Activated CD4-positive, alpha-beta memory T cell treated with anti-CD3 and anti-CD28 coated beads for 36 hours (primary cell): ENCODE data around the gene LUC7L2. TPM values are rescaled to one million over a fixed set of nuclear protein-coding genes. Genes with fewer than 3 reads are reported as not detected.
"Not testable (repeated sequence)": the region's sequence is repeated elsewhere in the genome, so short reads cannot be mapped to it uniquely, and the experiment has no call there.

Experiments used
- CTCF ChIA-PET: fragments of 350-600 bp; sonication (Branson Sonifier 250); formaldehyde crosslinking; loops from one replicate; lab custom pipeline; 2021; ENCODE audit warnings: antibody characterized with exemption, inconsistent platforms; lab: Charles Lee
- POLR2A ChIA-PET: fragments of 350-600 bp; sonication (Branson Sonifier 250); formaldehyde crosslinking; loops from one replicate; lab custom pipeline; 2021; ENCODE audit warnings: antibody characterized with exemption; lab: Charles Lee
- DNase-seq: peaks from one replicate; pipeline ENCODE4 v3.0.0-alpha.2; 2020
- H3K27ac Mint-ChIP-seq: one replicate; pipeline ENCODE4 v1.8.0; 2021; ENCODE audit warnings: mixed read lengths
- H3K27me3 Mint-ChIP-seq: one replicate; pipeline ENCODE4 v1.8.0; 2021; ENCODE audit warnings: mixed read lengths
- H3K36me3 Mint-ChIP-seq: one replicate; pipeline ENCODE4 v1.8.0; 2021; ENCODE audit warnings: mixed read lengths
- H3K4me1 Mint-ChIP-seq: one replicate; pipeline ENCODE4 v1.8.0; 2021; ENCODE audit warnings: low read depth, mixed read lengths
- H3K4me3 Mint-ChIP-seq: one replicate; pipeline ENCODE4 v1.8.0; 2021; ENCODE audit warnings: mild to moderate bottlenecking, mixed read lengths
- H3K9me3 Mint-ChIP-seq: one replicate; pipeline ENCODE4 v1.8.0; 2021; ENCODE audit warnings: mixed read lengths
- intact Hi-C: fragments of 100-400 bp; cut with micrococcal nuclease; formaldehyde crosslinking; loops from one replicate; pipeline ENCODE4 v1.15.1; 2023
- total RNA-seq, 2 experiments: library from RNA; stranded (reverse); gene quantifications; one replicate each; pipeline ENCODE4 v1.2.3, GENCODE V29; 2021

The LUC7L2 gene, protein sequence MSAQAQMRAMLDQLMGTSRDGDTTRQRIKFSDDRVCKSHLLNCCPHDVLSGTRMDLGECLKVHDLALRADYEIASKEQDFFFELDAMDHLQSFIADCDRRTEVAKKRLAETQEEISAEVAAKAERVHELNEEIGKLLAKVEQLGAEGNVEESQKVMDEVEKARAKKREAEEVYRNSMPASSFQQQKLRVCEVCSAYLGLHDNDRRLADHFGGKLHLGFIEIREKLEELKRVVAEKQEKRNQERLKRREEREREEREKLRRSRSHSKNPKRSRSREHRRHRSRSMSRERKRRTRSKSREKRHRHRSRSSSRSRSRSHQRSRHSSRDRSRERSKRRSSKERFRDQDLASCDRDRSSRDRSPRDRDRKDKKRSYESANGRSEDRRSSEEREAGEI
- 100 to 1,000 TPM; 105 to 114 TPM for total RNA-seq

DNA sequence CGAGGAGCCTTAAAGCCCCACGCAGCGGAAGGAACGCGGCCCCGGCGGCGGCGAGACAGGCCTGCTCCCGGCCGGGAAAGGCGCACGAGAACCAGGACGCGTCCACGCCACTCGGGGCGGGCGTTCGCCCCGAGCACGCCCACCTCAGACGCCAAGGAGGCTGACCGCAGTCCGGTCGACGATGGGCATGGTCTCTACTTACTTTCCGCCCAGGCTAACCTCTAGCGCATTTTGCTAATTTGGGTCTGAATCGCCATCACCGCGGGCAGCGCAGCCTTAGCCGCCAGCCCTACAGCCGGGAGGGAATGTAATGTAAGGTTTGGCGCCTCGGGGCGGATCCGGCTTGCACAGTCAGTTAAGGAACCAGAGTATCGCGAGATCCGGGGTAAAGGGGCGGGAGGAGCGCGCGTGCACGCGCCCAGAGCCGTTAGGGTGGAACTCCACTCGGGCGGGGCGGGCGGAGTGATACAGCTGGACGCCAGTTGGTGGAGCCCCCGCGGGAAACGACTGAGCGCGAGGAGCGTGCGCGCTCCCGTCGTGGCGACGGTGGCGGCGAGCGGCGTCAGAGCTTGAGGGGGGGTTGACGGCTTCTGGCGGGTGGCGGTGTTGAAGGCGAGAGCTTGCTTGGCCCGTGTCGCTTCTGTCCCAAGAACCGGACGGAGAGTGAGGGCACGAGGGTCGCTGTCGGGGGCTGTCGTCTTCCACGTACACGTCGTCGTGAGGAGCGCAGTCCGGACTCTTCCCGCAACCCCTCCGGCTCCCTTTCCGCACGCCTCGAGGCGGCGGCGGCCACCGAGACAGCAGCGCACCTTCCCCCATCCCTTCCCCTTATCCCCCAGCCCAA, at the start of gene LUC7L2:
LUC7L2 (plus strand) TSS at position 529 of the 844 bp plus-strand sequence. CDS start 368 bp downstream, outside the sequence.
- peak within 1 kb of the TSS; percentile 97 for H3K4me3 Mint-ChIP-seq
- H3K27me3 Mint-ChIP-seq = no peaks in the 10 kb centered on the region
- H3K36me3 Mint-ChIP-seq = peaks cover 29% of the 10 kb centered on the region
- CTCF ChIA-PET = interaction anchor here (0.5 to 1.9 kb wide), 4 partner anchors 19 to 966 kb away, joined by 3 to 11 read pairs (median 4); no protein-coding TSS in a partner anchor
- POLR2A ChIA-PET = interaction anchor here (0.5 to 3.5 kb wide), 13 partner anchors 8 to 1117 kb away, joined by 3 to 29 read pairs (median 5); partner anchors contain the start of gene FMC1
- H3K27ac Mint-ChIP-seq = peak within 1 kb of the TSS; percentile 99
- intact Hi-C loops = loop anchor here (1.0 to 10.0 kb wide), 4 partner anchors 19 to 818 kb away; partner anchors contain the start of genes HIPK2, KDM7A and UBN2
- H3K9me3 Mint-ChIP-seq = no peaks in the 10 kb centered on the region
- H3K4me1 Mint-ChIP-seq = peaks cover 40% of the 10 kb centered on the region
- peak; percentile 100 for DNase-seq

DNA sequence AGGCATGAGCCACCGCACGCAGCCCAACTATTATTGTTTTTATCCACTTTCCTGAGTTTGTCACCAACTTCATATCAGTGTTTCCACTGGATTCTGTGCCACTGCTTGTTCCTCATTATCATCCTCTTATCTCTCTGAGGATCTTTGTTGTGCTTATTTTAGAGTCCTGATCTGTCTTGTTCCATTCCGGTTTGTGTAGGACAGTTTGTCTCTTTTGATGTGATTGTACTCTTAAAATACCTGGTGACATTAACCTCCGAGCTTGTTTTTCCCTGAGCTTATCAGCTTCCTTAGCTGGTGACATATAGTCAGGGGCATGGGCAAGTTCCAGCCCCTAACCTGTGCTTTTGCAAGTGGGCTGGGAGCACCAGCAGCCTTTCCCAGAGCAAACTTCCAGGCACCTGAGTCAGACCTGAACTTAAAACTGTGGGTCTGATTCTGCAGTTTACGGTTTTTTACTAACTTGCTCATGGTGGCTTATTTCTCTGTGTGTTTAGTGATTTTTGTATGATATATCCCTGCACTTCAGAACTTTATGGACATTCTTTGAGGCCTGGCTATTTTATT, 41.7 kb upstream of the LUC7L2 start:
- H3K9me3 Mint-ChIP-seq = no peaks in the 10 kb centered on the region
- peaks cover 1% of the 10 kb centered on the region for H3K27me3 Mint-ChIP-seq
- H3K4me3 Mint-ChIP-seq = no peak overlapping the region
- no peaks in the 10 kb centered on the region for H3K4me1 Mint-ChIP-seq
- intact Hi-C loops = no loop called here
- no peak overlapping the region for H3K27ac Mint-ChIP-seq
- DNase-seq = no peak
- POLR2A ChIA-PET = no interaction called here
- no peaks in the 10 kb centered on the region for H3K36me3 Mint-ChIP-seq
- CTCF ChIA-PET = interaction anchor here (0.7 kb wide), 1 partner anchor 116 kb away, joined by 3 read pairs; no protein-coding TSS in a partner anchor

DNA sequence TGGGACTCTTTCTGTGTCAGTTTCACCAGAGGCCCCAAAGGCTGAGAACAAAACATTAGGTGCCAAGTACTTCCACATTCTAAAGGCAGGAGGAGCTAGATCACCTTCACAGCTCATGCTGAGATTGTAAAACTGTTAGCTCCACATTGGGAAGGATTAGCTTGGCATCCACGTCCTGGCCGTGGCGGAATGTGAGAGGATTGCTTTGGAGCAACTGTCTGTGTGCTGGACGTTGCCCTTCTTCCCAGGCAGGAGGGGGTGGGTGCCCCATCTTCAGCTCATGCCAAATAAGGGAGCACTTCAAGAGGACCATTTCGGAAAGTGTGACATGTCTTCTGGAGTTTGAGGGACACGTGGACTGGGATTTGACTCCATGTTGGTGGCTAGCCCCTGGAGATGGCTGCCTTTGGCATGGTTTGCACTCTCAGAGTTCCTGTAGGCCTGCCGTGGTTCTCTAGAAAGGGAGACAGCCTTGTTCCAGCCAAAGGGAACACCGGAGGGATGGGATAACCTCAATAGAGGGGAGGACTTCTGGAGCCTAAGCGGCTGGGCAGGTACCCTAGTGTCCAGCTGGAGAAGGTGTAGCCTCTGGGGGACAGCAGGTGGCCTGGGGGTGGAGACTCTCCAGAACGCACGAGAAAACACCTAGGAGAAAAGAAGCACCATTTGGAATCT, 38.5 kb upstream of the LUC7L2 start:
- no peaks in the 10 kb centered on the region for H3K36me3 Mint-ChIP-seq
- H3K27me3 Mint-ChIP-seq = peaks cover 1% of the 10 kb centered on the region
- intact Hi-C loops = no loop called here
- H3K4me3 Mint-ChIP-seq = no peak overlapping the region
- H3K4me1 Mint-ChIP-seq = no peaks in the 10 kb centered on the region
- no peak for DNase-seq
- H3K9me3 Mint-ChIP-seq = no peaks in the 10 kb centered on the region
- POLR2A ChIA-PET = no interaction called here
- CTCF ChIA-PET = interaction anchor here (0.7 kb wide), 1 partner anchor 42 kb away, joined by 4 read pairs; no protein-coding TSS in a partner anchor
- H3K27ac Mint-ChIP-seq = no peak overlapping the region

DNA sequence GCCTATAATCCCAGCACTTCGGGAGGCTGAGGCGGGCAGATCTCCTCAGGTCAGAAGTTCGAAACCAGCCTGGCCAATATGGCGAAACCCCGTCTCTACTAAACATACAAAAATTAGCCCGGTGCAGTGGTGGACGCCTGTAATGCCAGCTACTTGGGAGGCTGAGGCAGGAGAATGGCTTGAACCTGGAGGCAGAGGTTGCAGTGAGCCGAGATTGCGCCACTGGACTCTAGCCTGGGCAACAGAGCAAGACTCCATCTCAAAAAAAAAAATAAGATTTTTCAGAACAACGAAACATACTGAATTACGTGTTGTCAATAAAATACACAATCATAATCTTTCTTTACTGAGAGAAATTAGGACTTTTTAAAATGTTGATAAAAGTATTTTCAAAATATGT, 35.0 kb upstream of the LUC7L2 start:
- POLR2A ChIA-PET, CTCF ChIA-PET, H3K27ac Mint-ChIP-seq, DNase-seq, H3K27me3 Mint-ChIP-seq, H3K9me3 Mint-ChIP-seq, H3K36me3 Mint-ChIP-seq, intact Hi-C loops, H3K4me1 Mint-ChIP-seq, H3K4me3 Mint-ChIP-seq: not testable (repeated sequence)

DNA sequence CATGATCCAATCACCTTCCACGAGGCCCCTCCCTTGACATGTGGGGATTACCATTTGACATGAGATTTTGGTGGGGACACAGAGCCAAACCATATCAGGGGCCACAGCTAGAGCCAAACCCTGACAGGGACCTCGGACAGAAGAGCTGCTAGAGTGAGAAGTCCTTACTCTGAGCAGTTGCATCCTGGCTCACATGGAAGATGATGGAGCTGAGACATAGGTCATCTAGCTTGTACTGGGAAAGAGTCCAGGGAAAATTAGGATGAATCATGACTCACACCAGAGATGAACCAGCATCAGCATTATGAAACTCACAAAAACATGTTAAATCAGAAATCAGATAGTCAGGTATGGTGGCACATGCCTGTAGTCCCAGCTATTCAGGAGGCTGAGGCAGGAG, 31.3 kb upstream of the LUC7L2 start:
- no peak overlapping the region for H3K4me3 Mint-ChIP-seq
- no peak overlapping the region for H3K27ac Mint-ChIP-seq
- no peak for DNase-seq
- peaks cover 16% of the 10 kb centered on the region for H3K4me1 Mint-ChIP-seq
- ChIA-PET CTCF (interaction anchor here (0.6 to 0.8 kb wide), 2 partner anchors 8 to 11 kb away, joined by 3 to 4 read pairs; no protein-coding TSS in a partner anchor), POLR2A (no interaction called here)
- H3K27me3 Mint-ChIP-seq = no peaks in the 10 kb centered on the region
- H3K9me3 Mint-ChIP-seq = no peaks in the 10 kb centered on the region
- intact Hi-C loops = no loop called here
- no peaks in the 10 kb centered on the region for H3K36me3 Mint-ChIP-seq

DNA sequence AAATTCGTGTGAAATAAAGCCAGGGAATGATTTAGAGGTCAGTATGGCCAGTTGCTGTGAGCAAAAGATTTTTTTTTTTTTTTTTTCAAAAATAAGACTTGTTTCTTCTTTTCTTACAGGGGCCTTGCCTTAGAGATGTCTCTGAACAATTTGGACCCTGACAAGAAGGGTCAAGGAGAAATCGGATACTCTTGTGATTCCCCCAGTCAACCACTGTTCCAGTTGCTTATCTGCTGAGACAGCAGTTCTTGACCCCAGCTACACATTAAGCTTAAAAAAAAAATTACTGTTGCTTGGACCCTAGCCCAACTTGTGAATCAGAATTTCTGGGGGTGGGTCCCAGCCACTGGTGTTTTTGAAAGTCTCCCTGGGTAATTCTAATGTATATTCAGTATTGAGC, 30.6 kb upstream of the LUC7L2 start:
- POLR2A ChIA-PET = no interaction called here
- no peak for DNase-seq
- no peaks in the 10 kb centered on the region for H3K9me3 Mint-ChIP-seq
- H3K27ac Mint-ChIP-seq = no peak overlapping the region
- H3K4me1 Mint-ChIP-seq = peaks cover 16% of the 10 kb centered on the region
- CTCF ChIA-PET = interaction anchor here (0.6 kb wide), 1 partner anchor 10 kb away, joined by 3 read pairs; no protein-coding TSS in a partner anchor
- H3K36me3 Mint-ChIP-seq = no peaks in the 10 kb centered on the region
- no peak overlapping the region for H3K4me3 Mint-ChIP-seq
- intact Hi-C loops = no loop called here
- H3K27me3 Mint-ChIP-seq = no peaks in the 10 kb centered on the region

DNA sequence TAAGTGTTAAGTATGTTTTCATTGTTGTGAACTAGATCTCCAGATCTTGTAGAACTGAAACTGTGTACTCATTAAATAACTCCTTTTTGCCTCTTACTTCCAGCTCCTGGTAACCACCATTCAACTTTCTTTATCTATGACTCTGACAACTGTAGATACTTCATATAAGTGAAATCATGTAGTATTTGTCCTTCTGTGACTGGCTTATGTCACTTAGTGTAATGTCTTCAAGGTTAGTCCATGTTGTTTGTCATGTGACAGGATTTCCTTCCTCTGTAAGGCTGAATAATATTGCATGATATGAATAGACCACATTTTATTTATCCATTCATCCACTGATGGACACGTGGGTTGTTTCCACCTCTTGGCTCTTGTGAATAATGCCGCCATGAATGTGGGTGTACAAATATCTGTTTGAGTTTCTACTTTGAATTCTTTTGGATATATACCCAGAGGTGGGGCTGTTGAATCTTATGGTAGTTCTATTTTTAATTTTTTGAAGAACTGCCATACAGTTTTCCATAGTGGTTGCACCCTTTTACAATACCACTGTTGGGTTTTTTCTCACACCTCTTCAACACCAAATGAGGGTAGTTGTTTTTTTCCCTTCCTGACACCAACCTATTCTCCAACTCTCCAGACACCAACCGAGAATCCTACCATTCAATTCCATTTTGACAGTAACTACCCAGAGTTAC, 29.2 kb upstream of the LUC7L2 start:
- H3K27me3 Mint-ChIP-seq = no peaks in the 10 kb centered on the region
- no peaks in the 10 kb centered on the region for H3K9me3 Mint-ChIP-seq
- H3K36me3 Mint-ChIP-seq = no peaks in the 10 kb centered on the region
- POLR2A ChIA-PET = interaction anchor here (1.1 kb wide), 1 partner anchor 30 kb away, joined by 3 read pairs; the partner anchor contains the start of gene LUC7L2
- DNase-seq = no peak
- no peak overlapping the region for H3K4me3 Mint-ChIP-seq
- H3K4me1 Mint-ChIP-seq = peaks cover 16% of the 10 kb centered on the region
- intact Hi-C loops = loop anchor here (1.0 kb wide), 2 partner anchors 10 to 218 kb away; no protein-coding TSS in a partner anchor
- no peak overlapping the region for H3K27ac Mint-ChIP-seq
- CTCF ChIA-PET = interaction anchor here (0.9 kb wide), 1 partner anchor 10 kb away, joined by 4 read pairs; no protein-coding TSS in a partner anchor

DNA sequence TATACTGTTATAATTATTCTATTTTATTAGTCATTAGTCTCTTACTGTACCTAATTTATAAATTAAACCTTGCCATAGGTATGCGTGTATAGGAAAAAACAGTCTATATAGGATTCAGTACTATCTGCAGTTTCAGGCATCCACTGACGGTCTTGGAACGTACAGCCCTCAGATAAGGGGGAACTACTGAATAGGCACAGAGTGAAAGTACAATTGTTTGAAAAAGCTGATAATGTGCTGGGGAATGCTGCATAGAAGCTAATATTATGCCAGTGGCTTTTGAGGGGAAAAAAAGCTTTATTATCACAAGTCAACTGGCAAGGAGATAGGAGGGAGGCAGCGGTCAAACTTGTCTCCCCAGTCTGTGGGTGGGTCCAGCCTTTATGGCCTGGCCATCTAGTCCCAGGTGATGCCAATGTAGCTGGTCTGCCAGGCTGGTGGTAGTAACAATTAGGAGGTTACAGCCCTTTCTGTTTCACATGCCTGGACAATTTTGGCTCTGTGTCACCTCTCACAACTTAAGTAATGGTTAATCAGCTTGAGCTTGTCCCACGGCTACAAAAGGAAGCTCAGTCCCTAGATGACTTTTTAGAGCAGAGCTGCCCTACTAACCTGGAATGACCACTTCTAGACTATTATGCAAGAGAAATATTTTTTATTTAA, 26.9 kb upstream of the LUC7L2 start:
- Mint-ChIP-seq H3K9me3 (no peaks in the 10 kb centered on the region), H3K36me3 (no peaks in the 10 kb centered on the region), H3K4me1 (peaks cover 16% of the 10 kb centered on the region), H3K27me3 (no peaks in the 10 kb centered on the region), H3K4me3 (no peak overlapping the region), H3K27ac (no peak overlapping the region)
- no peak for DNase-seq
- CTCF ChIA-PET = interaction anchor here (0.6 kb wide), 1 partner anchor 49 kb away, joined by 3 read pairs; no protein-coding TSS in a partner anchor
- intact Hi-C loops = no loop called here
- POLR2A ChIA-PET = interaction anchor here (0.6 kb wide), 2 partner anchors 23 to 668 kb away, joined by 3 to 4 read pairs; no protein-coding TSS in a partner anchor

DNA sequence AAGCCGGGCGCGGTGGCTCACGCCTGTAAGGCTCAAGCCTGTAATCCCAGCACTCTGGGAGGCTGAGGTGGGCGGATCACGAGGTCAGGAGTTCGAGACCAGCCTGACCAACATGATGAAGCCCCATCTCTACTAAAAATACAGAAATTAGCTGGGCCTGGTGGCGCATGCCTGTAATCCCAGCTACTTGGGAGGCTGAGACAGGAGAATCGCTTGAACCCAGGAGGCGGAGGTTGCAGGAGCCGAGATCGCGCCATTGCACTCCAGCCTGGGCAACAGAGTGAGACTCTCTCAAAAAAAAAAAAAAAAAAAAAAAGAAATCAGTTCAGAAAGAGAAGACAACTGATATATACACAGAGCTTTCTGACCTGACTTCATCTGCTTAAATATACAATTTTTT, 26.3 kb upstream of the LUC7L2 start:
- H3K36me3 Mint-ChIP-seq, H3K9me3 Mint-ChIP-seq, DNase-seq, CTCF ChIA-PET, intact Hi-C loops, H3K27me3 Mint-ChIP-seq, H3K27ac Mint-ChIP-seq, H3K4me3 Mint-ChIP-seq: not testable (repeated sequence)
- H3K4me1 Mint-ChIP-seq = peaks cover 16% of the 10 kb centered on the region
- POLR2A ChIA-PET = interaction anchor here (0.6 kb wide), 2 partner anchors 23 to 668 kb away, joined by 3 to 4 read pairs; no protein-coding TSS in a partner anchor

DNA sequence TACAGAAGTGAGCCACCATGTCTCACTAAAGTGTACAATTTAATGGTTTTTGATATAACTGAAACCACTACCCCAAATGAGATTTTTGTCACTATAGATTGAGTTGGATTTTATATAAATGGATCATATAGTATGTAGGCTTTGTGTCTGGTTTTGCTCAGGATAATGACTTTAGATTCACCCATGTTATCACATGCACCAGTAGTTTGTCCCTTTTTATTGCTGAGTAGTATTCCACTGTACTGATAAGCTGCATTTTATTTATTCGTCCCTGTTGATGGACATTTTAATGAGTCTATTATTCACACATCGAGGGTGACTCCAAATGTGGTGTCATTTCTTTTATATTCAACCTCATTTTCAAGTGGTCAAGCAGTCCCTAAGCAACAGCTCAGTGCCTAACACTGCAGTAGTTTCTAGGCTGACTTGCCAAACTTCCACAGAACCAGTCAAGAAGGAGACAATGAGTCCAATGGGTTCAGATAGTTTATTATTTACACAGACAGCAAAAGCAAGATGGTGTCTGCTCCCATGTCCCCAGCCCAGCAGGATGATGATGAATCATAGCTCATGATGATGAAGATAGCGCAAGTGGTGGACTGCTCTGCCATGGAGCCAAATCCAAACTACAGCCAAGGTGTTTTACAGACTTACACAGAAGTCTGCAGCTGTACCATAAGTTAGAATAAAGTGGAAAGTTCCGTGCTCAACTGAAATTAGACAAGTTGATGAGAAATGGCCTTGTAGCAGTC, 25.1 kb upstream of the LUC7L2 start:
- H3K4me1 Mint-ChIP-seq = peaks cover 20% of the 10 kb centered on the region
- no peak overlapping the region for H3K4me3 Mint-ChIP-seq
- peaks cover 6% of the 10 kb centered on the region for H3K9me3 Mint-ChIP-seq
- no peaks in the 10 kb centered on the region for H3K36me3 Mint-ChIP-seq
- DNase-seq = no peak
- CTCF ChIA-PET = no interaction called here
- H3K27me3 Mint-ChIP-seq = no peaks in the 10 kb centered on the region
- intact Hi-C loops = no loop called here
- POLR2A ChIA-PET = no interaction called here
- no peak overlapping the region for H3K27ac Mint-ChIP-seq
